ES-I3 (cell line): Measurements from ENCODE around the gene NUP188.

Experiments used
- H3K36me3 ChIP-seq: 2 replicates; pipeline ENCODE4 v1.6.1; 2013; ENCODE audit warnings: mild to moderate bottlenecking, low read length, control low read depth, moderate library complexity; ENCODE audit not compliant: insufficient read depth
- H3K4me1 ChIP-seq: 2 replicates; pipeline ENCODE4 v1.6.1; 2013; ENCODE audit warnings: mild to moderate bottlenecking, control low read depth, low read length; ENCODE audit not compliant: insufficient read depth
- H3K9ac ChIP-seq: 2 replicates; pipeline ENCODE4 v1.6.1; 2013; ENCODE audit warnings: low read depth, mild to moderate bottlenecking, low read length, moderate library complexity
- H3K9me3 ChIP-seq: 2 replicates; pipeline ENCODE4 v1.6.1; 2013; ENCODE audit warnings: mild to moderate bottlenecking, low read length, moderate library complexity; ENCODE audit not compliant: control insufficient read depth, insufficient read depth

NUP188 gene

DNA sequence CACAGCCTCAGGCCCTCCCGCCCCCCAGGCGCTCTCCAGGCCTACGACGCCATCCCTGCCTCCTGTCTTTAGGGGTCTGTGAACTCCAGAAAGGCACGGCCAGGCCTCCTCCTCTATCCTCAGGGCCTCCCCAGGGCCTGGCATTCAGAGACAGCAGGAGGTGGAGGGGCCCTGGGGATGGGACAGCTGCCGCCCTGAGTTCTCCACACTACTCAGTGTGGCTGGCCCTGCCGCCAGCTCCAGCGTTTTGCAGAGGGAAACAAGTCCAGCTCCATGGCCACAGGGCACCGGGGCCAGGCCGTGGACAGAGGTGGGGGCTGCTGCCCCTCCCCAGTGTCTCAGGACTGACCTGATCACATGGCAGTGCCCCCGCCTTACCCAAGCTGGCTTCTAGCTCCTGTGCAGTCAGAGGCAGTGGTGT lies 64.3 kb downstream of the NUP188 start:
- Histone ChIP-seq H3K9me3 (no peaks in the 10 kb centered on the region), H3K9ac (no peak overlapping the region), H3K4me1 (no peaks in the 10 kb centered on the region), H3K36me3 (peaks cover 7% of the 10 kb centered on the region; the same call in 1 of the 2 replicates)

DNA sequence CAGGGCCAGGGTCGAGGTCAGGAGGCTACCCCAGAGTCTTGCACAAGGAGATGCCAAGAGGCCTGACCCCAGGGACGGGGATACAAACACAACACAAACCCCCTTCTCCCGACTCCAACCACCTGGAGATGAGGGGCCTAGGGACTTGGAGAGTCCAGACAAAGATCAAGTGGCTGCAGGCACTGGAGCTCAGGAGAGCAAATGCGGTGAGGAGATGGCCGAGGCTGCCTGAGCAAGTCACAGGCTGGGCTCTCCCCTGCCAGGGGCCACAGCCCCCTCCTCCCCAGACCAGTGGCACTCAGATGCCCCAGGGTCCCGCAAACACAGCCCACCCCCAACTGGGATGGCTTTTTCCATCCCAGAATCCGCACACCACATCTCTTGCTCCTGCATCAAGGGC lies 64.8 kb downstream of the NUP188 start:
- Histone ChIP-seq H3K36me3 (peaks cover 7% of the 10 kb centered on the region; the same call in 1 of the 2 replicates), H3K9me3 (no peaks in the 10 kb centered on the region)

GRCh38 chr9:129012893-129013448 lies 65.5 kb downstream of the NUP188 start:
- H3K4me1 ChIP-seq = no peaks in the 10 kb centered on the region
- H3K36me3 ChIP-seq = peaks cover 7% of the 10 kb centered on the region; the same call in 1 of the 2 replicates
- no peaks in the 10 kb centered on the region for H3K9me3 ChIP-seq
- no peak overlapping the region for H3K9ac ChIP-seq

More for the DNA sequence above, 64.8 kb downstream of the NUP188 start:
- Histone ChIP-seq H3K9ac (no peak overlapping the region), H3K4me1 (no peaks in the 10 kb centered on the region)

- Histone ChIP-seq H3K4me1 (no peaks in the 10 kb centered on the region), H3K36me3 (peaks cover 7% of the 10 kb centered on the region; the same call in 1 of the 2 replicates), H3K9ac (no peak overlapping the region), H3K9me3 (no peaks in the 10 kb centered on the region)
Observed at GRCh38 chr9:129013674-129014073, 66.2 kb downstream of the NUP188 start.

GRCh38 chr9:129014124-129014523 lies 66.6 kb downstream of the NUP188 start:
- Histone ChIP-seq H3K9ac (no peak overlapping the region), H3K36me3 (peaks cover 7% of the 10 kb centered on the region; the same call in 1 of the 2 replicates)

GRCh38 chr9:129014608-129015007 lies 67.1 kb downstream of the NUP188 start:
- H3K9ac ChIP-seq = no peak overlapping the region
- no peaks in the 10 kb centered on the region for H3K4me1 ChIP-seq
- H3K36me3 ChIP-seq = peaks cover 7% of the 10 kb centered on the region; the same call in 1 of the 2 replicates
- H3K9me3 ChIP-seq = no peaks in the 10 kb centered on the region

More at GRCh38 chr9:129014124-129014523, 66.6 kb downstream of the NUP188 start:
- Histone ChIP-seq H3K4me1 (no peaks in the 10 kb centered on the region), H3K9me3 (no peaks in the 10 kb centered on the region)

GRCh38 chr9:129021091-129021490 lies 73.6 kb downstream of the NUP188 start:
- Histone ChIP-seq H3K9me3 (no peaks in the 10 kb centered on the region), H3K4me1 (peaks cover 9% of the 10 kb centered on the region; the same call in 1 of the 2 replicates), H3K36me3 (no peaks in the 10 kb centered on the region), H3K9ac (no peak overlapping the region)

DNA sequence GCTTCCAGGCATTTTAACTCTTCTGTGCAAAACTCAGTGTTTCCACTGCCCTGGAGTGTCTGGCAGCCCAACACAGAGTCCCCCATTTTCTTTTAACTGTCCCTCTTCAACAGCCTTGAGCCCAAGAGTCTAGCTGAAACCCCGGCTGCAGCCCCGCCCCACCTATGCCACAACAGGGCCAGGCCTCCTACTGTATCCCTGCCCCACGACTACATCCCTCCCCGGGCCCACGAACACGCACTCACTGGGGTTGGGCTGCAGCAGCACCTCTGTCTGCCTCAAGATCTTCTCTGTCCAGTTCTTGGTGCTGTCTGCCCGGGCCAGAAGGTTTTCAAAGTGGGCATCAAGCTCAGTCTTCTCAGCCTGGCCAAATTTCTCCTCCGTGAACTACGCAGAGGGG lies 74.5 kb downstream of the NUP188 start:
- H3K36me3 ChIP-seq = no peaks in the 10 kb centered on the region
- no peaks in the 10 kb centered on the region for H3K9me3 ChIP-seq
- H3K4me1 ChIP-seq = peaks cover 9% of the 10 kb centered on the region; the same call in 1 of the 2 replicates
- no peak overlapping the region for H3K9ac ChIP-seq

DNA sequence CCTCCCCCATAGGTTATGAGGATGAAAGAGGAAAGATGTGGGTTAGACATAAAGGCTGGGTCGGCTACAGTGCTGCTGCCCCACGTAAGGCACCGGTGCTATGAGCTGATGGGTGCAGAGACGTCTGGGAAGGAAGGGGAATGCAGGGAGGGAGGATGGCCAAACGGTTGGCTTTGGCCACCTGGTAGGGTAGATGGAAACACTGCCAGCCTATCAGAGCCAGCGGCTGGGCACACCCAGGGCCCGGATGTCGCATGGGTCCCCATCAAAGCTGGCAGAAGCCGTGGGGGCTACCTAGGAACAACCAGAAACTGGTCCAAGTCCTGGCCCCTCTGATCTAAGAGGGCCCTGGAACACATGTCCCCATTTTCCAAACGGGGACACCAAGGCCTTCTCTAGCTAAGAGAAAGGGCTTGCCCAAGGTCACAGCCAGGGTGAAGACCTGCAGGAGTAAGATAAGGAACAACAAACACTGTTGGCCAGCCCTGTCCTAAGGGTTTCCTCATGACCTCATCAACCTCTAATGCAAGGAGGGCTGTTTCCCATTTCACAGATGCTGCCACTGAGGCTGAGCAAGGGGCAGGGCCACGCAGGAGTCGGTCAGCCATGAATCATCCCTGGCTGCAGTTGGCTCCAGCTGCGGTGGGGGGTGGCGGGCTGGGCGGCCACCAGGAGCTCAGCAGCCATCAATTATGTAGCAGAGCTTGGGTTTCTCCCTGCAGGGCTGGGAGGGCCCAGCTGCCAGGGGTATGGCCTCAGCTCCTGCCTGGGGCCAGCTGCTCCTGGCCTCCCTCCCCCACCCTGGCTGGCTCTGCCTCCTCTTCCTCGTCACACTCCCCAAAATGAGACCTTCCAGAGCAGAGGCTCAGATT lies 75.8 kb downstream of the NUP188 start:
- H3K9ac ChIP-seq = no peak overlapping the region
- no peaks in the 10 kb centered on the region for H3K36me3 ChIP-seq
- peaks cover 11% of the 10 kb centered on the region; the same call in 1 of the 2 replicates for H3K4me1 ChIP-seq
- no peaks in the 10 kb centered on the region for H3K9me3 ChIP-seq

DNA sequence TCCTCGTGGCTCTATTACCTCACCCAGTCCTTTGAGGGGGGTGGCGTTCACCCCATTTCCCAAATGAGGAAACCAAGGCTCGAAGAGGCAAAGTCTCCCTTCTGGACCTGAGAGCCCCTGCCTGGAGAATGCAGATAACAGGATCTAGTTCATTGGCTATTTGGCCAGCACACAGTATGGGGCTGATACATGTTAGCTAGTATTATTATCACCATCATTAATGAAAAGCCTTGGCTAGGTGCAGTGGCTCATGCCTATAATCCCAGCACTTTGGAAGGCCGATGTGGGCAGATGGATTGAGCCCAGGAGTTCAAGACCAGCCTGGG lies 76.4 kb downstream of the NUP188 start:
- Histone ChIP-seq H3K9me3 (no peaks in the 10 kb centered on the region), H3K4me1 (peaks cover 11% of the 10 kb centered on the region; the same call in 1 of the 2 replicates), H3K9ac (no peak overlapping the region), H3K36me3 (no peaks in the 10 kb centered on the region)

GRCh38 chr9:129026442-129027223 lies 79.1 kb downstream of the NUP188 start:
- Histone ChIP-seq H3K9ac (no peak overlapping the region), H3K36me3 (no peaks in the 10 kb centered on the region), H3K4me1 (peaks cover 11% of the 10 kb centered on the region; the same call in 1 of the 2 replicates), H3K9me3 (no peaks in the 10 kb centered on the region)

- Histone ChIP-seq H3K9ac (peak overlapping the region; percentile 69), H3K36me3 (no peaks in the 10 kb centered on the region), H3K4me1 (peaks cover 11% of the 10 kb centered on the region; the same call in 1 of the 2 replicates), H3K9me3 (no peaks in the 10 kb centered on the region)
Observed at GRCh38 chr9:129027224-129027684, 79.8 kb downstream of the NUP188 start.

- peaks cover 8% of the 10 kb centered on the region; the same call in 1 of the 2 replicates for H3K4me1 ChIP-seq
- H3K36me3 ChIP-seq = no peaks in the 10 kb centered on the region
- no peaks in the 10 kb centered on the region for H3K9me3 ChIP-seq
- H3K9ac ChIP-seq = peak overlapping the region; percentile 69
Observed at GRCh38 chr9:129027685-129028191, 80.2 kb downstream of the NUP188 start.
